BJ (cell line): ENCODE measurements around the gene SPR. TPM values are rescaled to one million over a fixed set of nuclear protein-coding genes. Genes with fewer than 3 reads are reported as not detected.

Experiments used
- CTCF ChIA-PET: fragments of 350-600 bp; formaldehyde crosslinking; extraction: SDS; loops from one replicate; lab custom pipeline; 2021; ENCODE audit warnings: antibody characterized with exemption, inconsistent platforms; lab: Yijun Ruan, JAX
- POLR2A ChIA-PET: fragments of 300-600 bp; sonication (Branson Sonifier 250); formaldehyde crosslinking; extraction: SDS; loops from one replicate; lab custom pipeline; 2021; ENCODE audit warnings: antibody characterized with exemption; lab: Charles Lee
- DNase-seq: peaks from one replicate; pipeline ENCODE4 v3.0.0-alpha.2; 2011; ENCODE audit warnings: low read depth
- H3K27me3 ChIP-seq: 2 replicates; pipeline ENCODE4 v1.6.0; 2011; ENCODE audit warnings: low read length; ENCODE audit not compliant: control insufficient read depth, insufficient read depth
- H3K36me3 ChIP-seq: 2 replicates; pipeline ENCODE4 v1.5.1; 2011; ENCODE audit warnings: low read length; ENCODE audit not compliant: control insufficient read depth, insufficient read depth
- H3K4me3 ChIP-seq: 2 replicates; pipeline ENCODE4 v1.5.1; 2011; ENCODE audit warnings: low read depth, mild to moderate bottlenecking, control low read depth, low read length
- polyA plus RNA-seq: library from polyadenylated mRNA; depleted of rRNA; stranded (reverse); fragments of >200 nt; gene quantifications from 2 replicates; pipeline ENCODE4 v1.2.3, GENCODE V29; 2011
- TF ChIP-seq, protein P1 (sequence below): IDR thresholded peaks from 2 replicates; pipeline ENCODE4 v1.5.1; 2011; ENCODE audit warnings: low read depth, mild to moderate bottlenecking, control low read depth, inconsistent platforms, low read length, moderate library complexity; ENCODE audit not compliant: insufficient read depth

The SPR gene
- polyA plus RNA-seq, 1 experiment: 22.9 TPM

- no peak overlapping the region for H3K4me3 ChIP-seq
- DNase-seq: no peak
- peaks cover 69% of the 10 kb centered on the region for H3K27me3 ChIP-seq
- no peaks in the 10 kb centered on the region for H3K36me3 ChIP-seq
- ChIA-PET POLR2A (no interaction called here), CTCF (interaction anchor here (0.8 to 4.4 kb wide), 8 partner anchors 10 to 250 kb away, joined by 3 to 18 read pairs (median 4); partner anchors contain the start of gene EMX1)
- TF ChIP-seq, protein P1, sequence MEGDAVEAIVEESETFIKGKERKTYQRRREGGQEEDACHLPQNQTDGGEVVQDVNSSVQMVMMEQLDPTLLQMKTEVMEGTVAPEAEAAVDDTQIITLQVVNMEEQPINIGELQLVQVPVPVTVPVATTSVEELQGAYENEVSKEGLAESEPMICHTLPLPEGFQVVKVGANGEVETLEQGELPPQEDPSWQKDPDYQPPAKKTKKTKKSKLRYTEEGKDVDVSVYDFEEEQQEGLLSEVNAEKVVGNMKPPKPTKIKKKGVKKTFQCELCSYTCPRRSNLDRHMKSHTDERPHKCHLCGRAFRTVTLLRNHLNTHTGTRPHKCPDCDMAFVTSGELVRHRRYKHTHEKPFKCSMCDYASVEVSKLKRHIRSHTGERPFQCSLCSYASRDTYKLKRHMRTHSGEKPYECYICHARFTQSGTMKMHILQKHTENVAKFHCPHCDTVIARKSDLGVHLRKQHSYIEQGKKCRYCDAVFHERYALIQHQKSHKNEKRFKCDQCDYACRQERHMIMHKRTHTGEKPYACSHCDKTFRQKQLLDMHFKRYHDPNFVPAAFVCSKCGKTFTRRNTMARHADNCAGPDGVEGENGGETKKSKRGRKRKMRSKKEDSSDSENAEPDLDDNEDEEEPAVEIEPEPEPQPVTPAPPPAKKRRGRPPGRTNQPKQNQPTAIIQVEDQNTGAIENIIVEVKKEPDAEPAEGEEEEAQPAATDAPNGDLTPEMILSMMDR: no peak
These were observed 39.7 kb downstream of the SPR start for GRCh38 chr2:72926811-72927465.

DNA sequence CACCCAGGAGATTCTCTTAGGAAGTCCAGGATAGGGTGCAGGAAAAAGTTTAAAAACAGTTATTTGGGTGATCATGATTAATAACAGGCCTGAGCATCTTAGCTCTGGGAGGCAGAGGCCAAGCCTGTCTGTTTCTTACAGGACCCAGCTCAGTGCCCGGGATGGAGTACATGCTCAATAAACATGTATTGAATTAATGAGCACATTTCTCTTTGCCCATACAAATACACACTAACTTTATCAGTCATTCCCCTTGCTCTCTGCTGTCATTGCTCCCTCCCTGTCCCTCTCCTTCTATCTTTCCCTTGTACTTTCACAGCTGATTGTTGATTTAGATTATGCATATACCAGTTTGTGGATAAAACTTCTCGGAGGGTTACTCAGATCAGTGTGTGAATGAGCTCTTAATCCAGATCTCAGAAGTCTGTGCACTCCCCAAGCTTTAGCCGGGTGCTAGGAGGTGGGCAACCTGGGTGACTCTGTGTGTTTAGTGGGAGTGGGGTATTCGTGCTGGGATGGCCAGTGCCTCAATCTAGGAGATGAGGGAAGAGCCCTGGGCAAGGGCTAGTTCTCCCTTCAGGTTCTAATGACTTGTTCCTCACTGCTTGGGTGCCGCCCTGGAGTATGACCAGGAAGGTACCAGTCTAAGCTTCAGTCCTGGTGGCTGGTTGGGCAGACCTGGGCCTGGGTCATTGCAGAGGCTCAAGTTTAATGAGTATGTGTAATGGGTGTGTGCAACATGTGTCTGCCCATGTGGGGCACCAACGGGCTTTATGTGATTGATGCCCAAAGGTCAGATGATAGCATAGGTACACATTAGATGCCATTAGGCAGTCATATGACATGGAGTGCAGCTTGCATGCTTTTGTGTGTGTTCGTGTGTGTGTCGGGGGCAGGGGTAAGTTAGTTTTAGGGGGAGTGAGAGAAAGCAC lies 40.7 kb downstream of the SPR start:
- DNase-seq: no peak
- ChIA-PET POLR2A (no interaction called here), CTCF (interaction anchor here (0.6 to 4.4 kb wide), 9 partner anchors 8 to 250 kb away, joined by 3 to 18 read pairs (median 4); partner anchors contain the start of gene SPR)
- H3K4me3 ChIP-seq: no peak overlapping the region
- TF ChIP-seq, protein P1: no peak
- peaks cover 64% of the 10 kb centered on the region for H3K27me3 ChIP-seq
- no peaks in the 10 kb centered on the region for H3K36me3 ChIP-seq

DNA sequence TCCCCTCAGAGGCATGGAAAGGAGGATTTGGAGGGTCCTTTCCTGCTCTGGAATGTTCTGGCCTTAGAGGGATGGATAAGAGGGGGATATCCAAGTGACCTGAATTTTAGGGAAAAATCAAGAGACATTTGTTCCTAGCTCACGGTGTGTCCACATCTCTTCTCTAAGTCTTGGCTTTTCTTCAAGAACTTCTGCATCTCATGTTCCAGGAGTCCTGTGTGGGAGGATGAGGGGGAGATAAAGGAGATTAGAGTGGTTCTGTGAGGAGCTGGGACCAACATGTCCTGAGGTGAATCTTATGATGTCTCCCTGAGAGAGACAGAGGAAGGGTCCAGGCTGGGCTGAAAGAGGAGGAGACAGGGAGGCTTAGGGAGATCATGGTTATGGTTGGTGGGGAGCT lies 41.8 kb downstream of the SPR start:
- DNase-seq: no peak
- H3K4me3 ChIP-seq: no peak overlapping the region
- CTCF ChIA-PET: interaction anchor here (0.6 to 4.4 kb wide), 4 partner anchors 9 to 42 kb away, joined by 3 to 18 read pairs (median 4); partner anchors contain the start of gene SPR

DNA sequence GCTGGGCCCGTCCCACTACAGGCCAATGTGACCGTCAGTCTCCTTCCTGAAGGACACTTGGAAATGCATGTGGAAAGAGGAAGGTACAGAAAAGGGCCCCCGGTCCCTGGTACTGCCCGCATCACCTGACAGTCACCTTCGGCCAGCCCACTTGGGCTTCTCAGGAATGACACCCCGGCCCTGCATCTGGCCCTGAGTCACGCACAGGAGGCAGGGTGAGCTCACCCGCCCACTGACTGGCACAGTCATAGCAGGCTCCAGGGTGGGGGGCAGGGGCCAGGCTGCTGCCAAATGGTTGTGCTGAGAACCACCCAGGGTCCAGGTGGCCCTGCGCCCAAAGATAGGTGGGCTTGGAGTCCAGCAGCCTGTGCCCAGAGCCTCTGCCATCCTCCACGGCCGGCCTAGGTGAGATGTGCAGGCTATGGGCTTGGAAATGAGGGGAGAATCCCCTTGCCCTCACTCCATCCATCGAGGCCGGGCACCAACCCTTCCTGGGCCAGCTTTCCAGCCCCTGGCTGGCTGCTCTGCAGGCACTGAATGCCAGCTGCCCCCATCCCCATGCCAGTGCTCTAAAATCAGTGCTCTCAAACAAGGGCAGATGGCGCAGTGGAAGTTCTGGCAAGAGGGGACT lies 44.2 kb downstream of the SPR start:
- H3K36me3 ChIP-seq: no peaks in the 10 kb centered on the region
- CTCF ChIA-PET: interaction anchor here (1.8 kb wide), 1 partner anchor 43 kb away, joined by 5 read pairs; no protein-coding TSS in a partner anchor
- no peak for DNase-seq
- H3K27me3 ChIP-seq: peaks cover 45% of the 10 kb centered on the region
- POLR2A ChIA-PET: interaction anchor here (0.7 kb wide), 1 partner anchor 36 kb away, joined by 3 read pairs; no protein-coding TSS in a partner anchor
- H3K4me3 ChIP-seq: no peak overlapping the region
- TF ChIP-seq, protein P1: no peak

More for the DNA sequence above, 41.8 kb downstream of the SPR start:
- POLR2A ChIA-PET: no interaction called here
- TF ChIP-seq, protein P1: no peak
- H3K36me3 ChIP-seq: no peaks in the 10 kb centered on the region
- peaks cover 55% of the 10 kb centered on the region for H3K27me3 ChIP-seq
